GM10248 (cell line): ENCODE results near the gene TRPV4.

Experiments
- CTCF ChIA-PET: fragments of 300-600 bp; sonication (Branson Sonifier 250); formaldehyde crosslinking; extraction: SDS; loops from one replicate; lab custom pipeline; 2021; ENCODE audit warnings: antibody characterized with exemption; lab: Yijun Ruan, JAX
- POLR2A ChIA-PET: fragments of 350-650 bp; sonication (Branson Sonifier 250); formaldehyde crosslinking; extraction: SDS; loops from one replicate; lab custom pipeline; 2020; ENCODE audit warnings: antibody characterized with exemption; lab: Yijun Ruan, JAX
- DNase-seq: peaks from one replicate; pipeline ENCODE4 v3.0.0; 2012; ENCODE audit errors: extremely low spot score
- TF ChIP-seq, protein P1 (sequence below): IDR thresholded peaks from 2 replicates; pipeline ENCODE4 v1.5.1; 2012; ENCODE audit warnings: mild to moderate bottlenecking, low read depth; ENCODE audit errors: extremely low read depth, missing control alignments, control extremely low read depth

TRPV4 gene

DNA sequence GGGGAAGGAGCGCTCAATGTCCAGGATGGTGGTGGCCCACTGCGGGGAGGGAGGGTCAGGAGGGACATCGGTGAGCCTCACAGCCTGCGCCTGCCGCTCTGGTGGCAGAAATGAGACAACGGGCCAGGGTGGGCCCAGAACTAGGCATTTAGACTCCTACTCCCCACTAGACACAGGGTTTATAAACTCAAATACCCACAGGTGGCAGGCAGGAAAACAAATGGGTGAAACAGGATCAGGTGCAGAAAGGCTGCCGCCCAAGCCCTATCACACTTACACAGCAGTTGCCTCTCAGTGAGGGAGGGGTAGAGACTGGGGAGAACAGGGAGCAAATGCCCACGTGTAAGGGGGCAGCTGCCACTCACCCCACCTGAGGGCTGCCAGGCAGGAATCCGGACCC, 46.4 kb downstream of the TRPV4 start:
- TF ChIP-seq, protein P1, sequence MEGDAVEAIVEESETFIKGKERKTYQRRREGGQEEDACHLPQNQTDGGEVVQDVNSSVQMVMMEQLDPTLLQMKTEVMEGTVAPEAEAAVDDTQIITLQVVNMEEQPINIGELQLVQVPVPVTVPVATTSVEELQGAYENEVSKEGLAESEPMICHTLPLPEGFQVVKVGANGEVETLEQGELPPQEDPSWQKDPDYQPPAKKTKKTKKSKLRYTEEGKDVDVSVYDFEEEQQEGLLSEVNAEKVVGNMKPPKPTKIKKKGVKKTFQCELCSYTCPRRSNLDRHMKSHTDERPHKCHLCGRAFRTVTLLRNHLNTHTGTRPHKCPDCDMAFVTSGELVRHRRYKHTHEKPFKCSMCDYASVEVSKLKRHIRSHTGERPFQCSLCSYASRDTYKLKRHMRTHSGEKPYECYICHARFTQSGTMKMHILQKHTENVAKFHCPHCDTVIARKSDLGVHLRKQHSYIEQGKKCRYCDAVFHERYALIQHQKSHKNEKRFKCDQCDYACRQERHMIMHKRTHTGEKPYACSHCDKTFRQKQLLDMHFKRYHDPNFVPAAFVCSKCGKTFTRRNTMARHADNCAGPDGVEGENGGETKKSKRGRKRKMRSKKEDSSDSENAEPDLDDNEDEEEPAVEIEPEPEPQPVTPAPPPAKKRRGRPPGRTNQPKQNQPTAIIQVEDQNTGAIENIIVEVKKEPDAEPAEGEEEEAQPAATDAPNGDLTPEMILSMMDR, result no peak
- ChIA-PET POLR2A (no interaction called here), CTCF (no interaction called here)
- DNase-seq, result no peak

DNA sequence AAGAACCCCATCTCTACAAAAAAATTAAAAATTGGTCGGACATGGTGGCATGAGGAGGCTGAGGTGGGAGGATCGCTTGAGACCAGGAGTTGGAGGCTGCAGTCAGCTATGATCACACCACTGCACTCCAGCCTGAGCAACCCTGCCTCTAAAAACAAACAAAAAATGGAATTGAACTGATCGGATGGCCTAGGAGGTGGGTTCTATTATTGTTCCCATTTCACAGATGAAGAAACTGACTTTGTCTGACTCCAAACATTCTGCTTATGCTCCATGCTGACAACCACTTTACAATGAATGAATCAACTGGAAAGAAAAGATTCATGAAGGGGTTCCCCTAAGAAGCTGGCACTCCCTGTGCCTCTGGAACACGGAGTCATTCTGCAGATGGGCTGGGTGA, 47.3 kb downstream of the TRPV4 start:
- POLR2A ChIA-PET, result no interaction called here
- TF ChIP-seq, protein P1, result no peak
- CTCF ChIA-PET, result interaction anchor here (1.5 kb wide), 1 partner anchor 43 kb away, joined by 3 read pairs; no protein-coding TSS in a partner anchor
- no peak for DNase-seq

DNA sequence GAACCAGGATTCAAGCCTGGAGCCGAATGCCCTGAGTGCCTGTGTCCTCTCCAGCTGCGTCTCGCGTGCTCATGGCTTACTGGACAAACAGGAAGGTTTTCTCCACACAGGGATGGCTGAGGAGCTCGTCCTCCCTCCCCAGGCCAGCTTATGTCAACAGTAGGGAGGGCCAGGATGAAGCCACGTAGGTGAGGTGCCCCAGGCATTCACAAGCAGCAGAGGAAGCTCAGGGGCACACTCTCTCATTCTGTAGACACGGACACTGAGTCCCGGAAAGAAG, 49.3 kb downstream of the TRPV4 start:
- POLR2A ChIA-PET, result no interaction called here
- CTCF ChIA-PET, result no interaction called here

DNA sequence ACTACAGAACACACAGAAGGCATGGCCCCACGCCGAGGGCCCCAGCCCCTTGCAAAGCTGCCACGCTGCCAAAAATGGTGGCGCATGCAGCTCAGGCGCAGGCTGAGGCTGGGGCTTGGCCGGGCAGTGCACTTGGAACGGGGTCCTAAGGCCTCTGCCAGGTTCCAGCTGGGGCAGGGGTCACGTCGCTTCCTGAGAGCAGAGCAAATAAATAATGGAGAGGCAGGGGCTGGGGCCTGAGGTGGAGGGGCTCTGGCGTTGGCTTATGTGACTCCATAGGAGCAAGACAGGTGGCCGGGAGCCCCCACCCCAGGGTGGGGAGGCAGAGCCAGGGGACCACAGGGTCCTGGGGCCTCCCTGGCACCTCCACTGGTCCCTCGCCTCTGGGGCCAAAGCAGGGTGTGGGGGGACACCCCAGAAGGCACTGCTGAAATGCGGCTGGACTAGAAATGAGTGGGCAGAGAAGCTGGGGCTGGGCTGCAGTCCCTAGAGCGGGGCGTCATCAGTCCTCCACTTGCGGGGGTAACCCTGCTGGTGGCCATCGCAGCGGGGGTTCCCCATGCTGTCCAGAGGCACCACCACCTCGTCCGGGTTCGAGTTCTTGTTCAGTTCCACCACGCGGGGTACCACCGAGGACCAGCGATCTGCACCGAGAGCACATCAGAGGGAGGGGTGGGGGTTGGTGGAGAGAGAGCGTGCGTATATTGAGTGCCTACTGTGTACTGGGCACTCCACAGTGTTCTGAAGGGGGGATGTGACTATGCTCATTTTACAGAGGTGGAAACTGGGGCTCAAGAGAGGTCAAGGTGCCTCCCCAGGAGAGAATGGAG, 49.8 kb downstream of the TRPV4 start:
- ChIA-PET POLR2A (no interaction called here), CTCF (no interaction called here)
- TF ChIP-seq, protein P1, result no peak
- no peak for DNase-seq

More for the DNA sequence above, 49.3 kb downstream of the TRPV4 start:
- no peak for DNase-seq
- TF ChIP-seq, protein P1, result no peak

DNA sequence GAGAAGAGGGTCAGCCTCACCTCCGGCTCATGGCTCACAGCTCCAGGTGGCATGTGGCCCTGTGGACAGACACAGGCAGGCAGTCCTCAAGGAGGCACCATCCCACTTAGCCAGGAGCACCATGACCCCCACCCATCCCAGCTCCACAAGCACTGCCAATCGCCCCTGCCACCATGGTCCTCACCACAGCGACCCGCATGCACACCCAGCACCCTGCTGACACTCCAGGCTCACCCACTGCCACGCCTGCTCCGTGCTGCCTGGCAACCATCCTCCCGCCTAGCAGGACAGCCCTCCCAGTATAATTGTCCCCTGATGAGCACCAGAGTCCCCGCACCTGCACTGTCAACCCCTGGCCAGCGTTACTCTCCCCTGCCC, 50.9 kb downstream of the TRPV4 start:
- TF ChIP-seq, protein P1, result no peak
- POLR2A ChIA-PET, result no interaction called here
- CTCF ChIA-PET, result interaction anchor here (1.2 to 1.7 kb wide), 5 partner anchors 23 to 354 kb away, joined by 3 to 10 read pairs (median 3); no protein-coding TSS in a partner anchor
- no peak for DNase-seq

DNA sequence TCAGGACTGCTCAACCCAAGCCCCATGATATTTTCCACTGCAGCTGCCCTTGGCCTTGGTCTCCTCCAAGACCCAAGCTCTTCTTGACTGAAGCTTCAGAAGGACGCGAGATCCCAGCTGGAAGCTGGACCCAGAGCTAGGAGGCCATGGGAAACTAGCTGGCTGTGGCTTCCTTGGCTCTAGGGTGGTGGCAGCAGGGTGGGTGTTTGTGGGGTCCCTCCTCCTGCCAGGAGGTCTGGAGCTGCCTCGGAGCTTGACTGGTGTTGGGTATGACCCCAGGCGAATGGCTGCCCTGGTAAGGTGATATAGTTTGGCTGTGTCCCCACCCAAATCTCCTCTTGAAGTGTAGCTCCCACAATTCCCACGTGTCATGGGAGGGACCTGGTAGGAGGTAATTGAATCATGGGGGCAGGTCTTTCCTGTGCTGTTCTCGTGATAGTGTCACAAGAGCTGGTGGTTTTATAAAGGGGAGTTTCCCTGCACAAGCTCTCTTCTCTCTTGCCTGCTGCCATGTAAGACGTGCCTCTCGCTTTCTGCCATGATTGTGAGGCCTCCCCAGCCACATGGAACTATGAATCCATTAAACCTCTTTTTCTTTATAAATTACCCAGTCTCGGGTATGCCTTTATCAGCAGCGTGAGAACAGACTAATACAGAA, 51.4 kb downstream of the TRPV4 start:
- ChIA-PET POLR2A (no interaction called here), CTCF (interaction anchor here (1.2 to 1.7 kb wide), 5 partner anchors 24 to 353 kb away, joined by 3 to 10 read pairs (median 3); no protein-coding TSS in a partner anchor)
- TF ChIP-seq, protein P1, result no peak
- DNase-seq, result no peak
